Gastroesophageal sphincter (tissue), 4 donors: ENCODE results near the gene CTNNA3. TPM values are rescaled to one million over a fixed set of nuclear protein-coding genes. Genes with fewer than 3 reads are reported as not detected.

Source experiments
- ATAC-seq: fragments of 150-250 bp; one replicate; pipeline ENCODE4 v1.9.1; 2016; ENCODE audit warnings: mild to moderate bottlenecking, moderate library complexity
- H3K27ac ChIP-seq, 4 donors: fragments of 200-600 bp; sonication (generic) in 3 of 4; 1 replicate in 3 of 4; 2 replicates in 1 of 4; pipeline ENCODE4 v1.5.1; 2016 to 2019
- H3K27me3 ChIP-seq: fragments of 200-600 bp; sonication (generic); one replicate; pipeline ENCODE4 v1.5.1; 2019
- H3K36me3 ChIP-seq, 2 donors: fragments of 200-600 bp; sonication (generic); one replicate each; pipeline ENCODE4 v1.5.1; 2019; ENCODE audit warnings: control low read depth in 1 of 2
- H3K4me1 ChIP-seq, 3 donors: fragments of 200-600 bp; sonication (generic); 1 replicate in 2 of 3; 2 replicates in 1 of 3; pipeline ENCODE4 v1.5.1; 2016 to 2019; ENCODE audit warnings: control low read depth in 2 of 3
- H3K4me3 ChIP-seq, 2 donors: fragments of 200-600 bp; sonication (generic); one replicate each; pipeline ENCODE4 v1.5.1; 2019; ENCODE audit warnings: mild to moderate bottlenecking in 1 of 2, moderate library complexity in 1 of 2
- H3K9me3 ChIP-seq, 3 donors: fragments of 200-600 bp; sonication (generic); one replicate each; pipeline ENCODE4 v1.5.1; 2017 to 2019; ENCODE audit warnings: control low read depth in 2 of 3
- EP300 ChIP-seq: sonication (generic); formaldehyde crosslinking; IDR thresholded peaks from one replicate; pipeline ENCODE4 v1.6.1; 2017; ENCODE audit warnings: antibody characterized with exemption, mild to moderate bottlenecking
- POLR2A ChIP-seq, 2 donors: fragments of 450-650 bp; IDR thresholded peaks; one replicate each; pipeline ENCODE4 v1.6.1; 2017; ENCODE audit warnings: antibody characterized with exemption in 2 of 2, mild to moderate bottlenecking in 2 of 2, moderate library complexity in 1 of 2
- POLR2AphosphoS5 ChIP-seq: sonication (generic); formaldehyde crosslinking; IDR thresholded peaks from one replicate; pipeline ENCODE4 v1.6.1; 2017; ENCODE audit warnings: antibody characterized with exemption
- WGBS, 2 donors: methylation state at CpG; one replicate each; pipeline ENCODE4 v1.1.5; 2018; ENCODE audit warnings: low coverage in 1 of 2; 5-methylcytosine and 5-hydroxymethylcytosine counted together
- total RNA-seq, 4 donors: library from RNA; depleted of rRNA; stranded (reverse); fragments of >200 nt; gene quantifications; one replicate each; pipeline ENCODE4 v1.1.0, GENCODE V29; 2016
- TF ChIP-seq, protein P1 (sequence below), 4 experiments: fragments of 200-600 bp in 2 of 4; fragments of 450-650 bp in 2 of 4; sonication (generic) in 1 of 4; IDR thresholded peaks; one replicate each; pipeline ENCODE4 v1.5.1; 2017 to 2019; ENCODE audit warnings: antibody characterized with exemption in 4 of 4, mild to moderate bottlenecking in 2 of 4, moderate library complexity in 2 of 4

The CTNNA3 gene
- total RNA-seq, 4 donors from 2014 or later, result 5.1 to 22.0 (median 13.8) TPM

DNA sequence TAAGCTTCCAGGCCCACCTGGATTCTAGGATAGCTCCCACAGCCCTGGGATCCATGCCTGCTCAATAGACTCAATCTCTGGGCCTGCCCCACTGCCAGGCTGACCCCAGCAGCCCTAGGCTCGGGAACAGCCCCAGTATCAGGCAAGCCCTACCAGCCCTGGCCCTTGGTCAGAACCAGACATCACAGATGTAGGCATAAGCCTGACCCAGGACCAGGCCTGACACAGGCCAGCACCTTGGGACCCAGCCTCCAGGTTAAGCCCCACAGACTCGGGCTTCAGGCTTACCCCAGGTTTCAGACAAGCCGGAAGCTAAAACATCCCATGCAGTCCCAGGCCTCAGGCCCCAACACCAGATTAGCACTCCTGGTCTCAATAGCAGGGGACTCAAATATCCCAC is 1046.4 kb downstream of the CTNNA3 start:
- ATAC-seq, result no peak
- Histone ChIP-seq H3K4me3 (no peak overlapping the region), H3K27ac (no peak overlapping the region), H3K27me3 (no peaks in the 10 kb centered on the region), H3K4me1 (no peaks in the 10 kb centered on the region), H3K36me3 (no peaks in the 10 kb centered on the region), H3K9me3 (peaks cover 0 to 27% (median 0%) of the 10 kb centered on the region in 3 donors)
- no CpG with 5 or more reads among the region's 3 CpGs for WGBS, 2 donors
- no peak for TF ChIP-seq POLR2A (IDR thresholded peaks at IDR 0.05)

DNA sequence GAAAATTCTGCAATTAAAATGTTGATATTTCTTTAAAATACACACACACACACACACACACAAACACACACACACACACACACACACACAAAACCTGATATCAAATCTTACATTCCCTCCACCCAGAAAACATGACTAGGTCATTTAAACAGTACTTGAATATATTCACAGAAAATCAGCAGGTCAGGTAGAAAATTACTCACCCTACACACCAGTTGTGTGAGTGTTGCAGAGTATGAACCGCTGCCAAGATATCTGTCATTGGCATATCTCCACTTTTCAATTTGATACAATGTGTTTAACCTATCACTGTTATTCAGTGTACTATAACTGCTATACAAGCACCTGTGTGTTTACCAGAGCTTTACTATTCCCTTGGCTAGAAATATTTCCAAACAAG is 1053.8 kb downstream of the CTNNA3 start:
- H3K36me3 ChIP-seq, result no peaks in the 10 kb centered on the region
- ATAC-seq, result no peak
- no peaks in the 10 kb centered on the region for H3K4me1 ChIP-seq
- WGBS, 2 donors, result 93 to 100% methylated on average over 1 of the region's 1 CpG
- no peak overlapping the region for H3K27ac ChIP-seq
- TF ChIP-seq POLR2AphosphoS5 (no peak), EP300 (no peak), POLR2A (IDR thresholded peaks at IDR 0.05) (no peak)
- TF ChIP-seq, protein P1, sequence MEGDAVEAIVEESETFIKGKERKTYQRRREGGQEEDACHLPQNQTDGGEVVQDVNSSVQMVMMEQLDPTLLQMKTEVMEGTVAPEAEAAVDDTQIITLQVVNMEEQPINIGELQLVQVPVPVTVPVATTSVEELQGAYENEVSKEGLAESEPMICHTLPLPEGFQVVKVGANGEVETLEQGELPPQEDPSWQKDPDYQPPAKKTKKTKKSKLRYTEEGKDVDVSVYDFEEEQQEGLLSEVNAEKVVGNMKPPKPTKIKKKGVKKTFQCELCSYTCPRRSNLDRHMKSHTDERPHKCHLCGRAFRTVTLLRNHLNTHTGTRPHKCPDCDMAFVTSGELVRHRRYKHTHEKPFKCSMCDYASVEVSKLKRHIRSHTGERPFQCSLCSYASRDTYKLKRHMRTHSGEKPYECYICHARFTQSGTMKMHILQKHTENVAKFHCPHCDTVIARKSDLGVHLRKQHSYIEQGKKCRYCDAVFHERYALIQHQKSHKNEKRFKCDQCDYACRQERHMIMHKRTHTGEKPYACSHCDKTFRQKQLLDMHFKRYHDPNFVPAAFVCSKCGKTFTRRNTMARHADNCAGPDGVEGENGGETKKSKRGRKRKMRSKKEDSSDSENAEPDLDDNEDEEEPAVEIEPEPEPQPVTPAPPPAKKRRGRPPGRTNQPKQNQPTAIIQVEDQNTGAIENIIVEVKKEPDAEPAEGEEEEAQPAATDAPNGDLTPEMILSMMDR (IDR thresholded peaks at IDR 0.05), result no peak
- no peaks in the 10 kb centered on the region for H3K9me3 ChIP-seq
- H3K4me3 ChIP-seq, result no peak overlapping the region
- no peaks in the 10 kb centered on the region for H3K27me3 ChIP-seq

DNA sequence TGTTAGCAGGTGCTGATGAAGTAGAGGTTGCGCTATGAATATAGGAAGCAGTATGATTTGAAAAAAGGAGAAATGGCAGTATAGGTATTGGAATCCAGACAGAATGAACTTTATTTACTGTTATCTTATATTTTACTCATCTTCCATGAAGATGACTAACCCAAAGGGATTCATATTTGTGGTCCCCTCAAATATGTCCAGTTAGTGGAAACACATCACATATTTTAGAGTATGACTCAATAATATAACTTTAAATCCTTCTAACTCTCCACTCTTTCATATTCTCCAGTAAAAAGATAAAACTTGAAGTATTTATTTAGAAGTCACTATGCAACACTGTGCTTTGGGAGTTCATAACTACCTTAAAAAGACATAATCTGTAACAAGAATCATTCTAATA is 1056.6 kb downstream of the CTNNA3 start:
- no peaks in the 10 kb centered on the region for H3K27me3 ChIP-seq
- no peak overlapping the region for H3K27ac ChIP-seq
- H3K9me3 ChIP-seq, result no peaks in the 10 kb centered on the region
- no peak for ATAC-seq
- no peak for TF ChIP-seq POLR2AphosphoS5
- TF ChIP-seq, protein P1 (IDR thresholded peaks at IDR 0.05), result no peak
- TF ChIP-seq POLR2A (IDR thresholded peaks at IDR 0.05), result no peak
- no peak for TF ChIP-seq EP300
- WGBS, 2 donors, result 41 to 75% methylated on average over 1 of the region's 1 CpG
- H3K4me1 ChIP-seq, result no peaks in the 10 kb centered on the region
- H3K4me3 ChIP-seq, result no peak overlapping the region
- H3K36me3 ChIP-seq, result no peaks in the 10 kb centered on the region

DNA sequence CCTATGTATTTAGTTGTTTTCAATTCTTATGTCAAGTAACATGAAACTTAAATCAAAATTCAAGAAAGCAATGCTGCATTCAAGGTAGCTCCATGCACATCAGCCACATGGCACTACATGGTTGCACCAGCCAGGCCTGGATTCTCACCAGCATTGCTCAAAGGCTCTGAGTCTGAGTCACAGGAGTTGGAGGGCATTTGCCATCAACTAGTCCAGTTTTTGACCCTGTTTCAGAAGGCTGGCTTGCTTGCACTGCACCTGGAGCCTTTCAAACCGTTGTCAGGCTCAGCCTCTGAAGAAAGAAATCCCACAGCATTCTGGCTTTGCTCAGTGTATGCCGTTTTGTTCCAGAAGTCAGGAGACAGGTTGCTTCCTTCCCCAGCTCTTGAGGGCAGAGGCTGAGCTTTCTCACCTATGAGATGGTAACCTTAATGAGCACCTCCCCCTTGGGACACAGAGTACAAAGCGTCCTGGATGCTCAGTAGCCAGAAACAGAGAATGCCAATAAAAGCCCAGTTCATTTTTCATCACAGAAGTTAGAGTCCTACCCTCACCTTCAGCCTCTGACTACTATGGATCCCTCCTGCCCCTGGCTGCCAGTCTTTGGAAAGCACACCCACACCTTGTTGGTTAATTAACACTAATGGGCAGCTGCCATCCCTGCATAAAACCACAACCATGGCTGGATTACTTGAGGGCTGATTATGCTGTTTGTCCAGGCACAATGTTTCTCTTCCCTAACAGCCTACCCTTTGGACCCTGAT is 1058.5 kb downstream of the CTNNA3 start:
- Histone ChIP-seq H3K27ac (no peak overlapping the region), H3K4me3 (no peak overlapping the region), H3K27me3 (no peaks in the 10 kb centered on the region), H3K4me1 (no peaks in the 10 kb centered on the region), H3K36me3 (no peaks in the 10 kb centered on the region), H3K9me3 (no peaks in the 10 kb centered on the region)
- 10 to 31% methylated on average over 2 to 3 of the region's 3 CpGs for WGBS, 2 donors
- no peak for ATAC-seq
- no peak for TF ChIP-seq EP300
- no peak for TF ChIP-seq POLR2AphosphoS5
- TF ChIP-seq, protein P1 (IDR thresholded peaks at IDR 0.05), result no peak
- no peak for TF ChIP-seq POLR2A (IDR thresholded peaks at IDR 0.05)

DNA sequence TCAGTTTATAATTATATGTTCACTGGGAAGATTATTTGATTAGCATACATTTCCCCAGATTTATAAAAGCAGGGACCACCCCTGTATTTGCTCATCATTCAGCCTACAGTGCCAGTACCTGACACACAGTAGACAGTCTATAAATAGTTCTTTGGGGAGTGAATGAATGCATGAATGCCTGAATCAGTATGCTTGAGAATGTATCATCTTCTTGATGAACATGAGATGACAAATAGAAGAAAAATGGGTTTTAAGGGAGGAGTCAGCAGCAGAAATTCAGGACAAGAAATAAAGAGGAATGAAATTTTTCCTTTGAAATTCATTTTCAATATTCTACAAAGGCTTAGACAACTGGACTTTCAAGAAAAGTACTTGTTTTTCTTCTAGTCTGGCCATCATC is 1066.0 kb downstream of the CTNNA3 start:
- TF ChIP-seq POLR2A (IDR thresholded peaks at IDR 0.05), result no peak
- TF ChIP-seq POLR2AphosphoS5, result no peak
- TF ChIP-seq, protein P1 (IDR thresholded peaks at IDR 0.05), result no peak
- no peak for TF ChIP-seq EP300
- Histone ChIP-seq H3K27ac (no peak overlapping the region), H3K9me3 (no peaks in the 10 kb centered on the region), H3K36me3 (no peaks in the 10 kb centered on the region), H3K4me1 (no peaks in the 10 kb centered on the region), H3K4me3 (no peak overlapping the region), H3K27me3 (no peaks in the 10 kb centered on the region)
- no peak for ATAC-seq
